GM19397 (cell line): ENCODE data around the gene SLC35C1.
"Not testable (repeated sequence)": the region's sequence is repeated elsewhere in the genome, so short reads cannot be mapped to it uniquely, and the experiment has no call there.

Experiments used
- ATAC-seq: cut with Tn5 transposase; IDR thresholded peaks from one replicate; pipeline ENCODE4 v1.9.1; 2021; ENCODE audit warnings: mild to moderate bottlenecking, moderate library complexity; ENCODE audit not compliant: unreplicated experiment

Gene SLC35C1

DNA sequence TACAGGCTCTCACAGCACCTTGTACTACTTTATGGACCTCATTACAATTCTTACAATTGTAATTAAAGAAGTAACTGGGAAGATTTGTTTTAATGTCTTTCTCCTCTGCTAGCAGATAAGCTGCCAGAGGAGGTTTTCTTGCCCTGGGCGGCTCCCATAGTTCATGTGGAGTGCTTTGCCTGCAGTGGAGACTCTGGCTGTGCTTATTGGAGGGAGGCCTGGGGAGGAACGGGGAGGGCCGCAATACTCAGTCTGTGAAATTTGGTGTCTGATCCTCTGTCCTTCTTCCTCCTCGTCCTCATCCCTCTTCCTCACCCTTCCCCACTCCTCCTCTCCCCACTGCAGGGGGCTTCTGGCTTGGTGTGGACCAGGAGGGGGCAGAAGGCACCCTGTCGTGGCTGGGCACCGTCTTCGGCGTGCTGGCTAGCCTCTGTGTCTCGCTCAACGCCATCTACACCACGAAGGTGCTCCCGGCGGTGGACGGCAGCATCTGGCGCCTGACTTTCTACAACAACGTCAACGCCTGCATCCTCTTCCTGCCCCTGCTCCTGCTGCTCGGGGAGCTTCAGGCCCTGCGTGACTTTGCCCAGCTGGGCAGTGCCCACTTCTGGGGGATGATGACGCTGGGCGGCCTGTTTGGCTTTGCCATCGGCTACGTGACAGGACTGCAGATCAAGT, 5.6 kb downstream of the SLC35C1 start:
- ATAC-seq, result no peak

- no peak for ATAC-seq
Measured at GRCh38 chr11:45811109-45811435, 6.1 kb downstream of the SLC35C1 start.

DNA sequence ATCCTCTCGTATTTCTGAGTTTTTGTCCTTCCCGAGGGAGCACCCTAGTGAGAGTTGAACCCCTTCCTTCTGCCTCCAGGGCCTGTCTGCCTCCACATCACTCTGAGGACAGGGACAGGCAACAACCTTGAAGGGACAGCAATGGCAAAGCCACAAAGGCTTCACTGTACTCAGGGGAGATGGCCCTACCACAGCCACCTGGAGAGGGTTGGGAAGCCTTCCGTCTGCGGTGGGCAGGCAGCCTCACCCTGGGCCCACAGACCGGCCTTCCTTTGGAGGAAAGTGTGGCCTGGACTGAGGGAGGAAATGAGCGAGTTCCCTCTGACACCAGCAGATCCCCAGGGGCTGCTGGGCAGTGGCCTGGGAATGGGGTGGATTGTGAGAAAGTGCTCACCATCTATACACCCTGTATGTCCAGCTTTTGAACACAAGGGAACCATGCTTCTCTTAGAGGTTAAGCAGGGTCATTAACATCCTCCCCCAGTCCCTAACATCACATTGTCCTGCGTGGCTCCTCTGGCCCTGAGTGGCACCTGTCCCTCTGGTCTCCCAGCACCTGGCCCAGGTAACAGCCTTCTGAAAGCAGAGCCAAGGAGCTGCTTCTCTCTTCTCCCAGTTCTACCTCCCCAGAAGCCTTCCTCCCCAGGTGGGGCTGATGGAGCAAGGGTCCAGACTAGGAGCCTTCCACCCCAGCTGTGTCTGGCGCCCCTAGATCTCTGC, 6.8 kb downstream of the SLC35C1 start:
- no peak for ATAC-seq

GRCh38 chr11:45812581-45813548, 7.9 kb downstream of the SLC35C1 start:
- no peak for ATAC-seq

DNA sequence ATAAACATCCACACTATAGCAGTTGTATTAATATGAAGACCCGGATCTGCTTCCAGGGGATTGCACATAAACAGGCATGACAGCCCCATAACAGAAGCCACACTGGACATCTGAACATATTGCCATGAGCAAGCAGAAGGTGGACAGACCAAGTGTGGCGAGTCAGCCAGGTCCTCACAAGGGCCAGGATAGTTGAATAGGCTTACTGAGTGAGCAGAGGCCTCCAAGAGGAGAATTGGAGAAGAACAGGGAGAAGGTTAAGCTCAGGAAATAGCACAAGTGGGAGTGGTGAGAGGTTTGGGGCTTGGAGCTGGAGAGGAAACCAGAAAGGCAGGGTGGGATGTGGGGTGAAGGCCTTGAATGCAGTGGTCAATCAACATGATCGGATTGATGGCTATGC, 10.8 kb downstream of the SLC35C1 start:
- no peak for ATAC-seq

DNA sequence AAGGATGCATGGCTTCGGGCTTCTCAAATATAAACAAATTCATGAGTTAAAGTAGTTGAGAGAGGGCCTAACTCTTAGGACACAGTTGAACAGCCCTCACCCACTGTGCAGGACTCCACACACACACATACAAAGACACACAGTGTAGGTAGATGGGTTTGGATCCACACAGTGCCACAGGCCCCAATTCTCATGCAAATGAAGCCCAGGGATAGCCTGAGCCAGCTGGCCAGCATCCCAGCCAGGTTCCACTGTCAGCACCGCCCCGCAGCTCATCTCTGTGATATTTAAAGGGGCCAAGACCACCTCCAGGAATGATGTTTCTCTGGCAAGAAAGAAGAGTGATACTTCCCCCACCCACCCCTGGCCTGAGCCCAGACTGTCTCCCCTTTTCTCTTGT, 11.7 kb downstream of the SLC35C1 start:
- no peak for ATAC-seq

DNA sequence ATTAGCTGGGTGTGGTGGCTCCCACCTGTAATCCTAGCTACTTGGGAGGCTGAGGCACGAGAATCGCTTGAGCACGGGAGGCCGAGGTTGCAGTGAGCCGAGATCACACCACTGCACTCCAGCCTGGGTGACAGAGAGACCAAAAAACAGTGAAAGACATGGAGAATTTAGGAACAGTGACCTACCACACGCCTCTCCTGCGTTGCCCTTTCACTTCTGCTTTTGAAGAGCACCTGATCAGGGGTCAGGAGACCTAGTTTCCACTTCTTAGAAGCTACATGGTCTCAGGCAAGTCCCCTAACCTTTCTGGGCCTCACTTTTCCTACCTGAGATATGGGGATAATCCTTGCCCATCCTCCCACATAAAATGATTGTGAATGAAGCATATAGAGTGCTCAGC, 12.2 kb downstream of the SLC35C1 start:
- no peak for ATAC-seq

DNA sequence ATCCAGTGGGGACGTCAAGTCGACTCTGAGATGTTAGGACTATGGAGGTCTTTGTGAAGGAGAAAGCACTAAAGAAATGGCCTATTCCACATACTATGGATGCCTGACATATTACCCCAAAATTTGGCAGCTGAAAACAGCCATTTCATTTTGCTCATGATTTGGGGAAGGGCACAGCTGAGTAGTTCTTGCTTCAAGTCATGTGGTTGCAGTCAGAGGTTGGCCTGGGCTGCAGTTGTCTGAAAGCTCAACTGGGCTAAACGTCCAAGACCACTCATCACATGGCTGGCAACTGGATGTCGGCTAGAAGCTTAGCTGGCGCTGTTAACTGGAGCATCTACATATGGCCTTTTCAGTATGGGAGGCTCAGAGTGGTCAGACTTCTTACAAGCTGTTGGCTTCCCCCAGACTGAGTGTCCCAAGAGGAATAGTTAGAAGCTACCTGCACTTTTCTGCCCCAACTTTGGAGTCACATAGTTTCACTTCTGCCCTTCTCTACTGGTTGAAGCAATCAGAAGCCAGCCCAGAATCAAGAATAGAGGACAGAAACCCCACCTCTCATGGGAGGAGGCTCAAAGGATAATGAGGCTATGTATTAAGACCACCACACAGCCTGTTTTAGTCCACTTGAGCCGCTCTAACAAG, 14.1 kb downstream of the SLC35C1 start:
- no peak for ATAC-seq

GRCh38 chr11:45820211-45820857, 15.4 kb downstream of the SLC35C1 start:
- ATAC-seq, result no peak

GRCh38 chr11:45826492-45826891, 21.5 kb downstream of the SLC35C1 start:
- not testable (repeated sequence) for ATAC-seq

GRCh38 chr11:45827123-45827522, 22.2 kb downstream of the SLC35C1 start:
- no peak for ATAC-seq

- ATAC-seq, result no peak
Measured at GRCh38 chr11:45828996-45829395, 24.0 kb downstream of the SLC35C1 start.

DNA sequence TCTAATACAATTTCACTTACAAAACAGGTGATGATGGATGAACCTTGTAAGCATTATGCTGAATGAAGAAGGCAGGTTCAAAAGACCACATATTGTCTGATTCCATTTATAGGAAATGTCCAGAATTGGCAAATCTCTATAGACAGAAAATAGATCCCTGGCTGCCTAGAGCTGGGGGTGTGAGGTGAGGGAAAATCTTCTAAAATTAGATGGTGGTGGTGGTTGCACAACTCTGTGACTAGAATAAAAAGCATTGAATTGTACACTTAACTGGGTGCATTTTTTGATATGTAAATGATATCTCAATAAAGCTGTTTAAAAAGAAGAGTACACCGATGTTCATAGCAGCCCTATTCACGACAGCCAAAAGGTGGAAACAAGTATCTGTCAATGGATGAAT, 25.6 kb downstream of the SLC35C1 start:
- no peak for ATAC-seq

GRCh38 chr11:45832811-45833441, 28.0 kb downstream of the SLC35C1 start:
- no peak for ATAC-seq

- ATAC-seq, result no peak
Measured at GRCh38 chr11:45833761-45834160, 28.8 kb downstream of the SLC35C1 start.

DNA sequence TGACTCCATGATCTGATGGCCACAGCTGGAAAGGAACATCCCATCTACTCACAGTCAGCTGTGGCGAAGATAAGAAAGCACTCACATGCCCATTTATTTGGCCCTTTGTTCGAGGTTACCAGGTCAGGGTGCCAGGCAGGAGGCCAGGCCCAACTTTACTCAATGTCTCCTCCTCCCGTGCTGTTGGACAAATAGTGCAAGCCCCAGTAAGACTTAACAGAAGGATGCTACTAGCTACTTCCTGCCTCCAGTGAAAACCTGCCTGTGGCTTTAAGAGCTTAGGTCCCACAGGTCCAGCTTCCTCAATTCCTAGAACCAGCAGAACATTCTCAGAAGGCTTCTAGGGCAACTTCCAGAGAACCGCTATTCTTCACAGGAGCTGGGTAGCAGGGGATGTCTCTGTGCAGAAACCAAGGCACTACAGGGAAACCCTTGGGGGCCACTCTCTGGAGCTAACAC, 29.4 kb downstream of the SLC35C1 start:
- ATAC-seq, result no peak

DNA sequence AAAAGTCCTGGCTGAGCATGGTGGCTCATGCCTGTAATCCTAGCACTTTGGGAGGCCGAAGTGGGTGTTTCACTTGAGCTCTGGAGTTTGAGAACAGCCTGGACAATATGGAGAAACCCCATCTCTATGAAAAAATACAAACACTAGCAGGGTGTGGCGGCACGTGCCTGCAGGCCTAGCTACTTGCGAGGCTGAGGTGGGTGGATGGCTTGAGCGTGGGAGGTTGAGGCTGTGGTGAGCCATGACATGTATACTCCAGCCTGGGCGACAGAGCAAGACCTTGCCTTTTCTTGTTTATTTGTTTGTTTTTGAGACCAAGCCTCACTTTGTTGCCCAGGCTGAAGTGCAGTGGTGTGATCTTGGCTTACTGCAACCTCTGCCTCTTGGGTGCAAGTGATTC, 34.3 kb downstream of the SLC35C1 start:
- ATAC-seq, result no peak

- not testable (repeated sequence) for ATAC-seq
Measured at GRCh38 chr11:45840251-45840650, 35.3 kb downstream of the SLC35C1 start.

DNA sequence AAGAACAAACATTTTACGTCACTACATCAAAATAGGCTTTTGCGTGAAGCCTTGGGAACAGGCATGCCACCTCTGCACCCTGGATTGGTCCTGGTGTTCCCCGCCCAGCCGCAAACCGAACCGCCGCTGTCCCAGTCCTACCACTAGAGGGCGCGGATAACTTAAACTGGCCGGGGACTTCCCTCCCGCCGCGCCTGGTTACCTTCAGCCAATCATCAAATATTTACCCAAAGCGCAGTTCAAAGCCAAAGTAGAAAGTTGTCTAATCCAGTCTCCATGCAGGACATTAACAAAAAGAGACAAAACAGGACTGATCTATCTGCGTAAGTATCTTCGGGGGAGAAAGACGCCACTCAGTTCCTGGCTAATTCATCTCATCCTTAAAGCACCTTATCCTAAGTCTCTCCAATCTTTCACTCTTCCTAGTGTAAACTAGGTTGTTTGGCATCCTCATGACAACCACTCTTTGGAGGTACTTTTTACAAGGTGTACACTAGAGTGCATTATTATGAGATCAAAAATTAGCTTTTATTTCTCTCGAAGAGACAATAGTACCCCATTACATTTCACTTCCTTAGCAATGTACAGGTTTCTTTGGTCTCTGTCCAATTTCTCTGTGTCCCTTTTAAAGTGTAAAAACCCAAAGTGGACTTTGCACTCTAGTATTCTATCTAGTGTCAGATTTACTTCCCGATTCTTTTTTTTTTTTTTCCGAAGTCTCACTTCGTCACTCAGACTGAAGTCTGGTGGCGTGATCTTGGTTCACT, 38.4 kb downstream of the SLC35C1 start:
- no peak for ATAC-seq
